ENCODE results near the gene SYNE1. TPM values are rescaled to one million over a fixed set of nuclear protein-coding genes. Genes with fewer than 3 reads are reported as not detected.
"Not testable (repeated sequence)": the region's sequence is repeated elsewhere in the genome, so short reads cannot be mapped to it uniquely, and the experiment has no call there.

SYNE1 gene
- total RNA-seq, 2 experiments from 2014 or later, result 29.5 to 35.1 TPM

- Mint-ChIP-seq H3K4me3 (no peak overlapping the region), H3K36me3 (ENCODE audit: low read depth) (no peaks in the 10 kb centered on the region), H3K9me3 (no peaks in the 10 kb centered on the region), H3K27me3 (peaks cover 4% of the 10 kb centered on the region), H3K27ac (no peak overlapping the region), H3K4me1 (ENCODE audit: low read depth) (no peaks in the 10 kb centered on the region)
- no peak for TF ChIP-seq CTCF (IDR thresholded peaks at IDR 0.05)
- DNase-seq (no peak), ATAC-seq (no peak)
- intact Hi-C loops (cut with micrococcal nuclease), result no loop called here
- POLR2A ChIA-PET, result no interaction called here
- CTCF ChIA-PET, result interaction anchor here (1.4 kb wide), 1 partner anchor 20 kb away, joined by 3 read pairs; no protein-coding TSS in a partner anchor
These were observed 65.2 kb downstream of the SYNE1 start for GRCh38 chr6:152571943-152572337.

- Mint-ChIP-seq H3K36me3 (ENCODE audit: low read depth) (no peaks in the 10 kb centered on the region), H3K9me3 (no peaks in the 10 kb centered on the region), H3K4me1 (ENCODE audit: low read depth) (no peaks in the 10 kb centered on the region), H3K27me3 (peaks cover 4% of the 10 kb centered on the region), H3K4me3 (no peak overlapping the region), H3K27ac (no peak overlapping the region)
- TF ChIP-seq CTCF (IDR thresholded peaks at IDR 0.05), result no peak
- no peak for ATAC-seq
- ChIA-PET CTCF (interaction anchor here (1.0 to 1.4 kb wide), 2 partner anchors 12 to 19 kb away, joined by 3 read pairs; no protein-coding TSS in a partner anchor), POLR2A (interaction anchor here (1.0 kb wide), 1 partner anchor 11 kb away, joined by 3 read pairs; no protein-coding TSS in a partner anchor)
- intact Hi-C loops (cut with micrococcal nuclease), result no loop called here
- no peak for DNase-seq
These were observed 66.1 kb downstream of the SYNE1 start for GRCh38 chr6:152571089-152571488.

GRCh38 chr6:152566103-152566875 lies 70.9 kb downstream of the SYNE1 start:
- POLR2A ChIA-PET, result no interaction called here
- ATAC-seq (no peak), DNase-seq (no peak)
- no peak overlapping the region for H3K4me3 Mint-ChIP-seq
- CTCF ChIA-PET, result interaction anchor here (1.0 kb wide), 1 partner anchor 14 kb away, joined by 3 read pairs; no protein-coding TSS in a partner anchor
- no peaks in the 10 kb centered on the region for H3K36me3 Mint-ChIP-seq (ENCODE audit: low read depth)
- no peaks in the 10 kb centered on the region for H3K4me1 Mint-ChIP-seq (ENCODE audit: low read depth)
- no peak for TF ChIP-seq CTCF (IDR thresholded peaks at IDR 0.05)
- no peaks in the 10 kb centered on the region for H3K27me3 Mint-ChIP-seq
- no peaks in the 10 kb centered on the region for H3K9me3 Mint-ChIP-seq
- no peak overlapping the region for H3K27ac Mint-ChIP-seq
- intact Hi-C loops (cut with micrococcal nuclease), result no loop called here

GRCh38 chr6:152563177-152563576 lies 74.0 kb downstream of the SYNE1 start:
- H3K4me1 Mint-ChIP-seq (ENCODE audit: low read depth), result no peaks in the 10 kb centered on the region
- DNase-seq (no peak), ATAC-seq (no peak)
- no peak overlapping the region for H3K27ac Mint-ChIP-seq
- ChIA-PET CTCF (no interaction called here), POLR2A (interaction anchor here (0.6 kb wide), 1 partner anchor 30 kb away, joined by 3 read pairs; no protein-coding TSS in a partner anchor)
- TF ChIP-seq CTCF (IDR thresholded peaks at IDR 0.05), result no peak
- no peak overlapping the region for H3K4me3 Mint-ChIP-seq
- no peaks in the 10 kb centered on the region for H3K36me3 Mint-ChIP-seq (ENCODE audit: low read depth)
- intact Hi-C loops (cut with micrococcal nuclease), result no loop called here
- peaks cover 2% of the 10 kb centered on the region for H3K27me3 Mint-ChIP-seq
- H3K9me3 Mint-ChIP-seq, result peaks cover 4% of the 10 kb centered on the region

GRCh38 chr6:152558798-152559197 lies 78.4 kb downstream of the SYNE1 start:
- H3K27me3 Mint-ChIP-seq; H3K4me3 Mint-ChIP-seq; H3K4me1 Mint-ChIP-seq (ENCODE audit: low read depth); DNase-seq; H3K36me3 Mint-ChIP-seq (ENCODE audit: low read depth); POLR2A ChIA-PET; intact Hi-C loops (cut with micrococcal nuclease); H3K27ac Mint-ChIP-seq; ATAC-seq: not testable (repeated sequence)
- CTCF ChIA-PET, result interaction anchor here (1.2 kb wide), 1 partner anchor 12 kb away, joined by 3 read pairs; no protein-coding TSS in a partner anchor
- peaks cover 15% of the 10 kb centered on the region for H3K9me3 Mint-ChIP-seq

All from activated CD8-positive, alpha-beta T cell treated with anti-CD3 and anti-CD28 coated beads for 36 hours (primary cell).